Measurements from ENCODE around the gene CYP46A1.

CYP46A1 gene

GRCh38 chr14:99737451-99737951, 53.4 kb downstream of the CYP46A1 start:
- H3K27me3 ChIP-seq (replicated peaks; ENCODE audit: control insufficient read depth, insufficient read depth, low read length) = peaks cover 1% of the 10 kb centered on the region; the same call in 1 of the 2 replicates
- no peak overlapping the region for H3K4me3 ChIP-seq (replicated peaks; ENCODE audit: low read depth, low read length)
- H3K36me3 ChIP-seq (ENCODE audit: control insufficient read depth, insufficient read depth, low read length) = no peaks in the 10 kb centered on the region
- no peak for TF ChIP-seq CTCF (IDR thresholded peaks at IDR 0.05; ENCODE audit: insufficient read depth, low read length, poor library complexity, severe bottlenecking)
- no peak for DNase-seq (ENCODE audit: extremely low read depth, insufficient read length)

GRCh38 chr14:99737956-99738667, 54.0 kb downstream of the CYP46A1 start:
- no peak for TF ChIP-seq CTCF (IDR thresholded peaks at IDR 0.05; ENCODE audit: insufficient read depth, low read length, poor library complexity, severe bottlenecking)
- Histone ChIP-seq H3K36me3 (ENCODE audit: control insufficient read depth, insufficient read depth, low read length) (no peaks in the 10 kb centered on the region), H3K27me3 (replicated peaks; ENCODE audit: control insufficient read depth, insufficient read depth, low read length) (peaks cover 1% of the 10 kb centered on the region; the same call in 1 of the 2 replicates), H3K4me3 (replicated peaks; ENCODE audit: low read depth, low read length) (no peak overlapping the region)
- no peak for DNase-seq (ENCODE audit: extremely low read depth, insufficient read length)

GRCh38 chr14:99740411-99740810, 56.3 kb downstream of the CYP46A1 start:
- DNase-seq (ENCODE audit: extremely low read depth, insufficient read length) = no peak
- no peaks in the 10 kb centered on the region for H3K36me3 ChIP-seq (ENCODE audit: control insufficient read depth, insufficient read depth, low read length)
- H3K27me3 ChIP-seq (replicated peaks; ENCODE audit: control insufficient read depth, insufficient read depth, low read length) = peaks cover 1% of the 10 kb centered on the region; the same call in 1 of the 2 replicates
- no peak for TF ChIP-seq CTCF (IDR thresholded peaks at IDR 0.05; ENCODE audit: insufficient read depth, low read length, poor library complexity, severe bottlenecking)
- no peak overlapping the region for H3K4me3 ChIP-seq (replicated peaks; ENCODE audit: low read depth, low read length)

- no peak for DNase-seq (ENCODE audit: extremely low read depth, insufficient read length)
- no peak for TF ChIP-seq CTCF (IDR thresholded peaks at IDR 0.05; ENCODE audit: insufficient read depth, low read length, poor library complexity, severe bottlenecking)
- H3K27me3 ChIP-seq (replicated peaks; ENCODE audit: control insufficient read depth, insufficient read depth, low read length) = peaks cover 1% of the 10 kb centered on the region; the same call in 1 of the 2 replicates
- H3K36me3 ChIP-seq (ENCODE audit: control insufficient read depth, insufficient read depth, low read length) = no peaks in the 10 kb centered on the region
- no peak overlapping the region for H3K4me3 ChIP-seq (replicated peaks; ENCODE audit: low read depth, low read length)
Measured at GRCh38 chr14:99741227-99741976, 57.3 kb downstream of the CYP46A1 start.

GRCh38 chr14:99742074-99742473, 58.0 kb downstream of the CYP46A1 start:
- Histone ChIP-seq H3K27me3 (replicated peaks; ENCODE audit: control insufficient read depth, insufficient read depth, low read length) (peaks cover 1% of the 10 kb centered on the region; the same call in 1 of the 2 replicates), H3K36me3 (ENCODE audit: control insufficient read depth, insufficient read depth, low read length) (no peaks in the 10 kb centered on the region), H3K4me3 (replicated peaks; ENCODE audit: low read depth, low read length) (no peak overlapping the region)
- no peak for TF ChIP-seq CTCF (IDR thresholded peaks at IDR 0.05; ENCODE audit: insufficient read depth, low read length, poor library complexity, severe bottlenecking)
- DNase-seq (ENCODE audit: extremely low read depth, insufficient read length) = no peak

All from GM06990 (cell line).